NT2/D1 (cell line): ENCODE results near the gene ARID3C.
A peak's percentile ranks its signal among the peaks of the same experiment; 100 is the strongest.

Source experiments
- DNase-seq: peaks from one replicate; pipeline ENCODE4 v3.0.0-alpha.2; 2011; ENCODE audit warnings: low read depth, low spot score
- H3K27me3 ChIP-seq: 2 replicates; pipeline ENCODE4 v1.6.0; 2011; ENCODE audit warnings: mild to moderate bottlenecking; ENCODE audit not compliant: insufficient read length, insufficient read depth
- H3K36me3 ChIP-seq: 2 replicates; pipeline ENCODE4 v1.6.1; 2011; ENCODE audit warnings: mild to moderate bottlenecking, low read length, mixed read lengths; ENCODE audit not compliant: insufficient read depth, insufficient read length
- H3K4me1 ChIP-seq: 2 replicates; pipeline ENCODE4 v1.5.1; 2011; ENCODE audit not compliant: insufficient read depth, insufficient read length
- H3K4me3 ChIP-seq: 2 replicates; pipeline ENCODE4 v1.5.1; 2011; ENCODE audit warnings: low read depth; ENCODE audit not compliant: insufficient read length
- H3K9ac ChIP-seq: 2 replicates; pipeline ENCODE4 v1.6.0; 2011; ENCODE audit warnings: low read depth; ENCODE audit not compliant: insufficient read length
- H3K9me3 ChIP-seq: 2 replicates; pipeline ENCODE4 v1.5.1; 2011; ENCODE audit warnings: mild to moderate bottlenecking, low read length; ENCODE audit not compliant: insufficient read depth
- SUZ12 ChIP-seq: IDR thresholded peaks from 2 replicates; pipeline ENCODE4 v1.6.1; 2011; ENCODE audit not compliant: insufficient read length, insufficient read depth; ENCODE audit errors: extremely low read depth
- YY1 ChIP-seq: IDR thresholded peaks from 2 replicates; pipeline ENCODE4 v1.6.1; 2011; ENCODE audit not compliant: insufficient read length, insufficient read depth
- ZNF274 ChIP-seq: IDR thresholded peaks from 2 replicates; pipeline ENCODE4 v1.6.1; 2011; ENCODE audit warnings: mild to moderate bottlenecking, low read depth, low read length

Gene ARID3C

GRCh38 chr9:34634551-34635248, 5.8 kb upstream of the ARID3C start:
- Histone ChIP-seq H3K4me1 (peaks cover 18% of the 10 kb centered on the region), H3K27me3 (peaks cover 20% of the 10 kb centered on the region), H3K4me3 (no peak overlapping the region), H3K9ac (no peak overlapping the region), H3K9me3 (no peaks in the 10 kb centered on the region), H3K36me3 (peaks cover 18% of the 10 kb centered on the region)
- TF ChIP-seq YY1 (no peak), SUZ12 (no peak), ZNF274 (no peak)
- DNase-seq: no peak

- TF ChIP-seq ZNF274: no peak
- TF ChIP-seq SUZ12: no peak
- no peak for TF ChIP-seq YY1
- peak; percentile 58 for DNase-seq
- H3K9me3 ChIP-seq: no peaks in the 10 kb centered on the region
Observed at GRCh38 chr9:34633851-34634550, 5.1 kb upstream of the ARID3C start.

GRCh38 chr9:34633166-34633565, 4.3 kb upstream of the ARID3C start:
- Histone ChIP-seq H3K4me3 (no peak overlapping the region), H3K27me3 (peaks cover 34% of the 10 kb centered on the region), H3K9ac (no peak overlapping the region), H3K36me3 (peaks cover 18% of the 10 kb centered on the region), H3K9me3 (no peaks in the 10 kb centered on the region), H3K4me1 (peaks cover 18% of the 10 kb centered on the region)
- DNase-seq: no peak
- TF ChIP-seq SUZ12 (no peak), YY1 (no peak)

More at GRCh38 chr9:34633851-34634550, 5.1 kb upstream of the ARID3C start:
- Histone ChIP-seq H3K4me3 (no peak overlapping the region), H3K4me1 (peaks cover 18% of the 10 kb centered on the region), H3K27me3 (peaks cover 27% of the 10 kb centered on the region), H3K36me3 (peaks cover 18% of the 10 kb centered on the region), H3K9ac (no peak overlapping the region)

- peaks cover 60% of the 10 kb centered on the region for H3K27me3 ChIP-seq
- H3K9me3 ChIP-seq: no peaks in the 10 kb centered on the region
- H3K9ac ChIP-seq: no peak overlapping the region
- H3K4me1 ChIP-seq: peaks cover 14% of the 10 kb centered on the region
- TF ChIP-seq YY1 (no peak), SUZ12 (no peak), ZNF274 (no peak)
- DNase-seq: no peak
- no peak overlapping the region for H3K4me3 ChIP-seq
- H3K36me3 ChIP-seq: peaks cover 13% of the 10 kb centered on the region
Observed at GRCh38 chr9:34630402-34631154, 1.7 kb upstream of the ARID3C start.

GRCh38 chr9:34629491-34629808, 584 bp upstream of the ARID3C start:
- Histone ChIP-seq H3K4me1 (peaks cover 6% of the 10 kb centered on the region), H3K9ac (no peak overlapping the region), H3K36me3 (peaks cover 2% of the 10 kb centered on the region), H3K27me3 (peaks cover 71% of the 10 kb centered on the region), H3K4me3 (peak overlapping the region; percentile 12), H3K9me3 (no peaks in the 10 kb centered on the region)
- no peak for DNase-seq
- no peak for TF ChIP-seq YY1
- TF ChIP-seq SUZ12: no peak
- TF ChIP-seq ZNF274: no peak

GRCh38 chr9:34627716-34628655, 880 bp downstream of the ARID3C start:
- Histone ChIP-seq H3K4me3 (peak overlapping the region; percentile 41), H3K4me1 (peaks cover 3% of the 10 kb centered on the region), H3K9ac (no peak overlapping the region), H3K36me3 (no peaks in the 10 kb centered on the region), H3K9me3 (no peaks in the 10 kb centered on the region), H3K27me3 (peaks cover 78% of the 10 kb centered on the region)
- no peak for TF ChIP-seq YY1
- no peak for DNase-seq
